Hematopoietic multipotent progenitor cell treated with erythropoietin and hydrocortisone succinate and interleukin-3 and kit ligand, for 6 days (in vitro differentiated cells): Measurements from ENCODE around the gene CYP27A1.

Experiments used
- DNase-seq: peaks from one replicate; pipeline ENCODE4 v3.0.0-alpha.2; 2015

Gene CYP27A1

GRCh38 chr2:218776488-218776887 lies 5.5 kb upstream of the CYP27A1 start:
- DNase-seq: no peak

DNA sequence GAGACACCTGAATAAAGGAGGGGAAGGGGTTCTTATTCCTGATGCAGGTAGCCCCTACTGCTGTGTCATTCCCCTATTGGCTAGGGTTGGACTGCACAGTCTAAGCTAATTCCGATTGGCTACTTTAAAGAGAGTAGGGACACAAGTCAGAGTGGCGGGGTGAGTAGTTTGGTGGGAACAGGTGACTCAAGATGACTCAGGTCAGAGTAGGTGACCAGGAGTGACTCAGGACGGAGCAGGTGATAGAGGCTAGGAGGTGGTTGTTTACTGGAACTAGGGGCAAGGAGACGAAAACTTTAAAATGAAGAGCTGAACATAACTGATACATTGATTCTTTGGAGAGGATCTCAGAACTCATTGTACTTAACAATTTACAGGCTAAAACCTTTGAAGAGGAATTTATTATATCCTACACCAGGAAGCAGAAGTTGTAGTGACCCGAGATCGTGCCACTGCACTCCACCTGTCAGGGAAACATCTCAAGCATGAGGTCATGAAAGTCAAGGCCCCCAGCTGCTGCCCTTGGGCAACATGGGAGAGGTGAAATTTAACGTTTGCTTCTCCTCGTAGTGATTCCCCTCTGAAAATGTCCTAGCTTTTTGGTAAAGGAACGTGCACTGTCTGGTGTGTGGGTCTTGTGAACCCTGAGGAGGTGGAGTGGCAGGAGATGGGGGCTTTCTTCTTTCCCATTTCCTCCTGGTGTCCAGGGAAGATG lies 4.5 kb upstream of the CYP27A1 start:
- DNase-seq: no peak

DNA sequence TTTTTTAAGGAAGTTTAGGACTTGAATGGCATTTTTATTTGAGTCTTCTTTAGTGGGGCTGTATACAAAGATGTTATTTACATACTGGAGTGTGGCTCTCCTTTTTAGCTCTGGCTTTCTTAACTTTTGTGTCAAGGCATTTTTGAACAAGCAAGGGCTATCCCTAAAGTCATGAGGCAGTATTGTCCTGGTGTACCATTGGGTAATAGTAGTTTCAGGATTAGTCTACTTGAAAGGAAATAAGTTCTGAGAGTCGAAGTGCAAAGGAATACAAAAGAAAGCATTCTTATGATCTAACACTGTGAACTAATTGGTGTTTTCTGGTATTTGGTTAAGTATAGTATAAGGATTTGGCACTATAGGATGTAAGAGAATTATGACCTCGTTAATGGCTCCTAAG lies 1.9 kb upstream of the CYP27A1 start:
- DNase-seq: no peak

GRCh38 chr2:218780851-218781690 lies 876 bp upstream of the CYP27A1 start:
- DNase-seq: peak; percentile 15

DNA sequence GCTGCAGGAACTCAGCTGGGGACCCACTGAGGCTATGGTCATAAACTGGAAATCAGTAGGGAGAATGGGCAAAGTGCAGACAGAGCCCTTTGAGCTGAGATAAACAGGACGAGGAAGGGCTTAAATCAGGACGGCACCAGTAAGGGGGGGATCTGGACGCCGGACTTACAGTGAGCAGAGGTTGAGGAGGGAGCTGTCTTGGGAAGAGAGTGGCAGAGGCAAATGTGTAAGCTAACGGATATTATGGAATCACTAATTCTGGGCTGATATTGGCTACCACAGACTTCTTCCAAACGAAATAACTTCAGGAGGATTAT lies 539 bp downstream of the CYP27A1 start:
- DNase-seq: no peak

GRCh38 chr2:218783688-218784087 lies 1.7 kb downstream of the CYP27A1 start:
- no peak for DNase-seq

GRCh38 chr2:218785103-218785502 lies 3.2 kb downstream of the CYP27A1 start:
- no peak for DNase-seq

GRCh38 chr2:218786133-218786532 lies 4.2 kb downstream of the CYP27A1 start:
- DNase-seq: no peak

- DNase-seq: no peak
These were observed 6.7 kb downstream of the CYP27A1 start for GRCh38 chr2:218788529-218789255.

DNA sequence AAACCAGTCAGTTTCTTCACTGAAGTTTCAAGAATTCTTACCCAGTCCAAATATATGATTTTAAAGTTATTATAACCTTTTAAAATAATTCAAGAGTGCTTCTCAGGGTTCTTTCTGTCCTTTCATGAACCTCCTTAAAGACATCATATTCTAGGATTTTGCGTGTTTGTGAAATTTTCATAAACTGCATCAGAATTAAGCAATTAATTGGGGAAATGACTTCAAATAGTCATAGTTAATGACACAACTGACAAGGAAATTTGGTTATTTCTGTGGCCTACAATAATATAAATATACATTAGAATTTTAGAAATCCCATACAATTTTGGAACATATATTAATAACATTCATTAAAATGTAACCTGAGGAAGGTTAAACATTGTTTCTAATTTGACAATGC lies 10.5 kb downstream of the CYP27A1 start:
- no peak for DNase-seq

DNA sequence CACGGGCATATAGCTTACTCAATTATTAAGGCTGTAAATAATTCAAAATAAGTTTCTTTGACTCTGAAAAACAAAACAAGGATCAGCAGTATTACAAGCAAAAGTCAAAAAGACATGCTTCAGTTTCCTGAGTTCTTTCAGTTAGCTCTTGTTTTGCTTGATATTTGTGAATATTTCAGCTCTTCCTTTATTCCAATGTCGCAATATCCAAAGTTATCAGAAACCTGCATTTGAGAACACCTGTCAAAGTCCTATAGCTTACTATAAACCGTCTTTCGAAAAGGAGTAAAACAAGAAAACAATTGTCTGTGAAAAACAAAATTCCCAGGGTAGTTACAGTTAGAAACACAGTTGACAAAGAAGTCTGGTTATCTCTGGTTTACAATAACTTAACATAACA lies 14.7 kb downstream of the CYP27A1 start:
- no peak for DNase-seq

GRCh38 chr2:218798767-218799504 lies 17.0 kb downstream of the CYP27A1 start:
- peak; percentile 64 for DNase-seq

- DNase-seq: no peak
These were observed 18.0 kb downstream of the CYP27A1 start for GRCh38 chr2:218799990-218800389.

- DNase-seq: no peak
These were observed 20.5 kb downstream of the CYP27A1 start for GRCh38 chr2:218802386-218802994.

GRCh38 chr2:218804817-218805216 lies 22.9 kb downstream of the CYP27A1 start:
- DNase-seq: no peak

- DNase-seq: no peak
These were observed 23.7 kb downstream of the CYP27A1 start for GRCh38 chr2:218805627-218806026.

GRCh38 chr2:218806346-218806978 lies 24.5 kb downstream of the CYP27A1 start:
- peak; percentile 58 for DNase-seq

- no peak for DNase-seq
These were observed 25.7 kb downstream of the CYP27A1 start for GRCh38 chr2:218807626-218808025.

DNA sequence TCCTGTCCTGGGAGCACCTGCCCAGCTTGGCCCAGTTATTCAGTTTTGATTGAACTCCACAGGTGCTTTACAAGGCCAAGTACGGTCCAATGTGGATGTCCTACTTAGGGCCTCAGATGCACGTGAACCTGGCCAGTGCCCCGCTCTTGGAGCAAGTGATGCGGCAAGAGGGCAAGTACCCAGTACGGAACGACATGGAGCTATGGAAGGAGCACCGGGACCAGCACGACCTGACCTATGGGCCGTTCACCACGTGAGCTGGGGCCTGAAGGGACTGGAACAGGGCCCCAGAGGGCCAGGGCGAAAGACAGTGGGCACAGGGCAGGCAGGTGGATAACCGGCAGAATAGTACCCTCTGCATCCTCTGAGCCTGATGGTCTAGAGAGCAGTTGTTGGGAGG lies 27.6 kb downstream of the CYP27A1 start:
- no peak for DNase-seq

DNA sequence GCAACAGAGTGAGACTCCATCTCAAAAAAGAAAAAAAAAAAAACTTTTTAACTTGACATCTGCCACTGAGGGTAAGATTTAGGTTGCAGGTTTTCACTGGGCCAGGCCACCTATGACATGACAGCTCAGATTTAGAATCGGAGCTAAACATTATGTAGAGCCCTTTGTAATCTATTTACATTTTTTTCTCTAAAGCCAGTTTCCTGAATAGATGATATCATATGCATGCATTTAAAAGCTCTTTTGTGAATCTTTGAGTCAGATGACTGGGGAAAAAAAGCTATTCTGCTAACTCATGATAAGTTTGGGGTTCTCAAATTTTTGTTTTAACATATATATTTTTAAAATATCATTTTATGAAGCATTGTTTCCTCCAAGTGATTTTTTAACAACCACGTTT lies 28.3 kb downstream of the CYP27A1 start:
- DNase-seq: no peak

DNA sequence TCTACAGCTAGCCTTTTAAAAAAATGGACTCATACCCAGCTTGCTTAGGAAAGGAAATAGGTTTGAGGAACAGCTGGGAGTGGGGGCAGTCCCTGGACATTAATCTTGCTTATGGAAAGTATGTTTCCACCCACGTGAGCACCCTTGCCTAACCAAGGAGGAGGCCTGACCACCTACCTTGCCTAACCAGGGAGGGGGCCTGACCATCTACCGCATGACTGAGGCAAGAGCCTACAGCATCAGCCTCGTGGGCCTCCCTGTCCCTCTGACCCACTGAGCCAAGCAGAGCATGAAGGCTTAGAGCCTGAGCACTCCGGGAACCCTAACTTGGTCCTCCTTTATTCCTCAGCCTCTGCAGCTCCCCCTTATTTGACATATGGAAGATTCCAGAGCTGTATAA lies 29.4 kb downstream of the CYP27A1 start:
- no peak for DNase-seq
